Coronary artery (tissue), 2 donors: ENCODE data around the gene PAPPA.
A peak's percentile ranks its signal among the peaks of the same experiment; 100 is the strongest.

Experiments used
- DNase-seq: peaks from one replicate; pipeline ENCODE4 v3.0.0-alpha.2; 2017; ENCODE audit warnings: low spot score
- H3K27ac ChIP-seq, 2 donors: fragments of 200-600 bp; sonication (generic); one replicate each; pipeline ENCODE4 v1.5.1; 2016 to 2019
- H3K4me3 ChIP-seq: fragments of 200-600 bp; sonication (generic); 2 replicates; pipeline ENCODE4 v1.5.1; 2016; ENCODE audit warnings: mild to moderate bottlenecking, moderate library complexity
- TF ChIP-seq, protein P1 (sequence below): fragments of 200-600 bp; sonication (generic); IDR thresholded peaks from one replicate; pipeline ENCODE4 v1.5.1; 2019; ENCODE audit warnings: antibody characterized with exemption

PAPPA gene

GRCh38 chr9:116142706-116143492, 10.7 kb upstream of the PAPPA start:
- no peak overlapping the region for H3K27ac ChIP-seq
- TF ChIP-seq, protein P1, sequence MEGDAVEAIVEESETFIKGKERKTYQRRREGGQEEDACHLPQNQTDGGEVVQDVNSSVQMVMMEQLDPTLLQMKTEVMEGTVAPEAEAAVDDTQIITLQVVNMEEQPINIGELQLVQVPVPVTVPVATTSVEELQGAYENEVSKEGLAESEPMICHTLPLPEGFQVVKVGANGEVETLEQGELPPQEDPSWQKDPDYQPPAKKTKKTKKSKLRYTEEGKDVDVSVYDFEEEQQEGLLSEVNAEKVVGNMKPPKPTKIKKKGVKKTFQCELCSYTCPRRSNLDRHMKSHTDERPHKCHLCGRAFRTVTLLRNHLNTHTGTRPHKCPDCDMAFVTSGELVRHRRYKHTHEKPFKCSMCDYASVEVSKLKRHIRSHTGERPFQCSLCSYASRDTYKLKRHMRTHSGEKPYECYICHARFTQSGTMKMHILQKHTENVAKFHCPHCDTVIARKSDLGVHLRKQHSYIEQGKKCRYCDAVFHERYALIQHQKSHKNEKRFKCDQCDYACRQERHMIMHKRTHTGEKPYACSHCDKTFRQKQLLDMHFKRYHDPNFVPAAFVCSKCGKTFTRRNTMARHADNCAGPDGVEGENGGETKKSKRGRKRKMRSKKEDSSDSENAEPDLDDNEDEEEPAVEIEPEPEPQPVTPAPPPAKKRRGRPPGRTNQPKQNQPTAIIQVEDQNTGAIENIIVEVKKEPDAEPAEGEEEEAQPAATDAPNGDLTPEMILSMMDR = no peak
- no peak overlapping the region for H3K4me3 ChIP-seq
- no peak for DNase-seq

GRCh38 chr9:116144038-116144437, 9.6 kb upstream of the PAPPA start:
- H3K27ac ChIP-seq = no peak overlapping the region
- DNase-seq = no peak
- H3K4me3 ChIP-seq = no peak overlapping the region
- TF ChIP-seq, protein P1 = no peak

GRCh38 chr9:116144555-116144954, 9.0 kb upstream of the PAPPA start:
- Histone ChIP-seq H3K4me3 (no peak overlapping the region), H3K27ac (no peak overlapping the region)
- TF ChIP-seq, protein P1 = no peak
- no peak for DNase-seq

DNA sequence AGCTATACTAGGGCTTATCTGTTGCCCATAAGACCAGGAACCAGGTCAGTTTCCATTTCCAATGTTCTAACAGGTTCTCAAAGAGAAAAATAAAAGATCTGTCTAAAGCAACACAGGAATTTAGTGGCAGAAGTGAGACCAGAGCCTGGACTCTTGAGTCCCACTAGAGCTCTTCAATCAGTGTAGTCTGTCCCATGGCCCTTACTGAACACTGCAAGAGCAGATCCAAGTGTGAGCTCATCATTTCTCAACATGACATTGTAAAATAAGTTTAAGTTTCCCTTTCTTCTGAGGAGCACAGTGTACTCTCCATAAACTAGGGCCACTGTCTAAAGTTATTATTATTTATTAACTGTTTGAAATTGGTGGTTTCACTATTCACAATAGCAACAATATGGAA, 8.6 kb upstream of the PAPPA start:
- no peak for DNase-seq
- no peak overlapping the region for H3K27ac ChIP-seq

GRCh38 chr9:116147821-116148220, 5.8 kb upstream of the PAPPA start:
- DNase-seq = no peak
- TF ChIP-seq, protein P1 = no peak
- Histone ChIP-seq H3K4me3 (no peak overlapping the region), H3K27ac (no peak overlapping the region)

More for the DNA sequence above, 8.6 kb upstream of the PAPPA start:
- no peak overlapping the region for H3K4me3 ChIP-seq
- TF ChIP-seq, protein P1 = no peak

DNA sequence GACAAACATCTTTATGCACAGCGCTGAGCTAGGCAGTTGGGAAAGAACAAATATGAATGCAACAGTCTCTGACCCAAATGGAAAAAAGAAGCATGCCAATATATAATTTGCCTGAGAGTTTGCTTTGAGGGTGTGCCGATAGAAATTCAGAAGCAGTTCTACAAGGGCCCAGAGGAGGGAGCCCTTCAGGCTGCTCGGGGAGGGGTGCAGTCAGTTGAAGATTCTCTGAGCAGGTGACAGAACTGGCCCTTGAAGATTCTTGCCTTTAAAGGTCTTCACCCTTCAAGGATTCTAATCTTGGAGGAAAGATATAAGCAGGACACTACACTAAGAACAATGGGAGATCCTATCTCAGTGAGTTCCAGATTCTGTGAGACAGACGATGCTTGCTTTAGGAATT, 3.7 kb upstream of the PAPPA start:
- Histone ChIP-seq H3K4me3 (no peak overlapping the region), H3K27ac (no peak overlapping the region)
- DNase-seq = no peak
- TF ChIP-seq, protein P1 = peak; percentile 30

DNA sequence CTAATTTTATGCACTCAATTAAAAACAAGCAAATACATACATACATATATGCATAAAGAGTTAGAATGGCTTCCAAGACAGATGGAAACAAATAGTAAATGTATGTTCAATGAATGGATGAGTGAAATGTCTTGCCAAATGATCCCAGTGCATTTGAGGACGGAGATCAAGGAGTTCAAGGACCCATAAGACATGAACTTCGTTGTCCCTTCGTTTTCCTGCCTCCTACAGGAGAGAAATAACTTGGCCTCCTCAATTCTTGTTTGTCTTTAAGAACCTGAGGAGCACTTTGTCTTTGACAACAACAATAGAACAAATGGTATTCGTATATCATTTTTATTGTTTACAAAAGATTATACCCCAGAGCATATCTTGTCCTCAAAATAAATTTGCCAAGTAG, 2.4 kb upstream of the PAPPA start:
- H3K27ac ChIP-seq = no peak overlapping the region
- TF ChIP-seq, protein P1 = no peak
- no peak for DNase-seq
- H3K4me3 ChIP-seq = no peak overlapping the region
